Fibroblast of the aortic adventitia (primary cell): ENCODE results near the gene ESRP2. TPM values are rescaled to one million over a fixed set of nuclear protein-coding genes. Genes with fewer than 3 reads are reported as not detected.

ENCODE experiments used
- DNase-seq: peaks from one replicate; pipeline ENCODE4 v3.0.0-alpha.2; 2010; ENCODE audit warnings: low read depth
- H3K4me3 ChIP-seq: 2 replicates; pipeline ENCODE4 v1.5.1; 2011; ENCODE audit warnings: low read depth, mild to moderate bottlenecking, control low read depth, low read length, moderate library complexity
- CTCF ChIP-seq: IDR thresholded peaks from 2 replicates; pipeline ENCODE4 v1.5.1; 2011; ENCODE audit warnings: mild to moderate bottlenecking, low read length, control low read depth, inconsistent platforms; ENCODE audit not compliant: insufficient read depth
- total RNA-seq: library from RNA; depleted of rRNA; stranded (reverse); fragments of >200 nt; gene quantifications from 2 replicates; pipeline ENCODE4 v1.2.3, GENCODE V29; 2012; ENCODE audit warnings: low replicate concordance

Gene ESRP2
- total RNA-seq, 1 donor, result 0.18 TPM

GRCh38 chr16:68273459-68273858 lies 37.5 kb upstream of the ESRP2 start:
- no peak for DNase-seq
- no peak for TF ChIP-seq CTCF
- H3K4me3 ChIP-seq, result no peak overlapping the region

- H3K4me3 ChIP-seq, result no peak overlapping the region
- no peak for DNase-seq
- no peak for TF ChIP-seq CTCF
These were observed 36.7 kb upstream of the ESRP2 start for GRCh38 chr16:68272507-68273209.

GRCh38 chr16:68270353-68270752 lies 34.4 kb upstream of the ESRP2 start:
- DNase-seq, result no peak
- H3K4me3 ChIP-seq, result no peak overlapping the region
- no peak for TF ChIP-seq CTCF

GRCh38 chr16:68269793-68270192 lies 33.9 kb upstream of the ESRP2 start:
- DNase-seq, result no peak
- H3K4me3 ChIP-seq, result no peak overlapping the region
- TF ChIP-seq CTCF, result no peak

GRCh38 chr16:68267612-68268405 lies 31.9 kb upstream of the ESRP2 start:
- no peak for TF ChIP-seq CTCF

GRCh38 chr16:68265078-68265920 lies 29.4 kb upstream of the ESRP2 start:
- peak; percentile 74 for DNase-seq
- peak overlapping the region; percentile 96 for H3K4me3 ChIP-seq
- no peak for TF ChIP-seq CTCF

More at GRCh38 chr16:68267612-68268405, 31.9 kb upstream of the ESRP2 start:
- DNase-seq, result no peak
- H3K4me3 ChIP-seq, result no peak overlapping the region
